Skin of body (tissue), 3 donors: ENCODE results near the gene RLN1. TPM values are rescaled to one million over a fixed set of nuclear protein-coding genes. Genes with fewer than 3 reads are reported as not detected.
"Not testable (repeated sequence)": the region's sequence is repeated elsewhere in the genome, so short reads cannot be mapped to it uniquely, and the experiment has no call there.

Experiments
- DNase-seq: peaks from one replicate; lab custom pipeline; 2025; lab: John Stamatoyannopoulos, UW
- small RNA-seq: library from RNA; depleted of rRNA; stranded (forward); fragments of <200 nt; gene quantifications from one replicate; pipeline ENCODE3, GENCODE V24; 2014; ENCODE audit warnings: low replicate concordance
- total RNA-seq: library from RNA; depleted of rRNA; stranded (reverse); fragments of >200 nt; gene quantifications from one replicate; pipeline ENCODE4 v1.2.3, GENCODE V29; 2014

The RLN1 gene
- total RNA-seq, 1 donor from 2014 or later: not detected

DNA sequence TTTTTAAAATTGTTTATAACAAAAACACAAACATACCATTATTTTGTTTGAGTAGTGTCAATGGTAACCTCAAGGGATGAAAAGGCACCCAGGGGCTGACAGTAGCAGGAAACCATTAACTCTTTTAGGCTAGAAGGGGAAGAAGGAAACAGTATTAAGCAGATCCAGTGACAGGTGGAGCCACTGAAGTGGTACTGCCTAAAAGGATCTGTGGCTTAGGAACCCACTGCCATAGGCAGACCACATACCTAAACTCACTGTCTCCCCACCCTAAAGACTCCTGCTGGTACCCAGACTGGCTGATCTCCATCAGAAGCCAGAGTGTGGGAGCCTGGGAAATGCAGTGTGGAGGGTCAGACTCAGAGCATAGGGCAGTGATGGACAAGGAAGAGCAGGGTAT, 13.5 kb downstream of the RLN1 start:
- DNase-seq: no peak

DNA sequence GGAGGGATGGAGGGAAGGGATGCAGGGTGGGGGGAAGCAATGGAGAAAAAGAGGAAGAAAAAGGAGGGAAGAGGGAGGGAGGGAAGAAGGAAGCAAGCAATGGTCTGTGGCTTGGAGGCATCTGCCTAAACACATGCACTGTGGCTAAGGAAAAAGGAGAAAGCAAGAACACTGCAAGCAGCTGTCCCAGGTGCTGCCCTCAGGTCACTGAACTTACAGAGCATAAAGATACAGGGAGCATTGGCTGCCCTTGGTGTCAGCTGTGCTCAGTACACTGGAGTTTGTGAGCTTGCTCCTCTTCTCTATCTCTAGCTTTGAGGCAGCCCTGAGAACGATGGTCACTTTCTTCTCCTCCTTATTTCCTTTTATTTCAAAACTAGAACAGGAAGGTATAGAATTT, 18.1 kb downstream of the RLN1 start:
- DNase-seq: not testable (repeated sequence)

DNA sequence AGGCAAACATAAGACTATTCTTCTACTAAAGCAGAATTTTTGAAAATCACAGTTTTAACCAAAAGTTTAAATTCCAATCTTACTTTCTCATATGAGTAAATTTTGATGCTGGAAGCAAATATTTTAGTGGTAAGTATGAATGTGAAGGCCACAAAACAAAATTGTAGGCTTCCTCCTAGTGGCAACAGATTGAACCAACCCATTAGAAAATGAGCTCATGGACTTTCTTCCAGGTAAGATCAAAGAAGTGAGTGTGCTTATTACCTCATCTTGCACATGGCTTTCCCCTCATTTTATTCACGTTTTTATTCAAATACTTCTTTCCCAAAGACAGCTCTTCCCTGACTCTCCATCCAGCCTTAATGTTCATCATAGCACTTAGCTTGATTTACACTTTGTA, 18.6 kb downstream of the RLN1 start:
- no peak for DNase-seq

- not testable (repeated sequence) for DNase-seq
These were observed 23.3 kb downstream of the RLN1 start for GRCh38 chr9:5316406-5316805.

- DNase-seq: no peak
These were observed 24.3 kb downstream of the RLN1 start for GRCh38 chr9:5315187-5315923.

- DNase-seq: no peak
These were observed 28.8 kb downstream of the RLN1 start for GRCh38 chr9:5310851-5311250.

DNA sequence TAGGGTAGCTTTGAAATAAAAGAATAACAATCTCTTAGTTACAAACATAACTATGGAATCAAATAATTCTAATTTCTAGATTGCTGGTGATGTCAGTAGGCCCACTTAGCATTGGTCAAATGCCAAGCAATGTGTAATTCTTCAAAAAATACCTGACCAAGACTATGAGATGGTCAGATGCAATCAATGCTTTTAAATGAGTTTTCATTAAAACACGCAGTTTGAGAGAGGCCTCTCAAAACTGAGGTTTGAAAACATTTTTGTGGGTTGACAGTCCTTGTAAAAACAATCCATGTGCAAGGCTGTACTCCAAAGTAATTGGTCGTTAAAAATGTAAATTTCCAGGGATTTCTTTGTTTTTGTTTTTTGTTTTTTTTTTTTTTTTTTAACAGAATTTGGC, 33.9 kb downstream of the RLN1 start:
- no peak for DNase-seq

- DNase-seq: not testable (repeated sequence)
These were observed 35.6 kb downstream of the RLN1 start, which contains the start of gene RLN2 for GRCh38 chr9:5303840-5304795. TSS of gene RLN2 (minus strand) at chr9:5304716. CDS start at chr9:5304580, 136 bp downstream.

- no peak for DNase-seq
These were observed 38.1 kb downstream of the RLN1 start for GRCh38 chr9:5301544-5301943.

- DNase-seq: no peak
These were observed 47.5 kb downstream of the RLN1 start for GRCh38 chr9:5292141-5292540.

DNA sequence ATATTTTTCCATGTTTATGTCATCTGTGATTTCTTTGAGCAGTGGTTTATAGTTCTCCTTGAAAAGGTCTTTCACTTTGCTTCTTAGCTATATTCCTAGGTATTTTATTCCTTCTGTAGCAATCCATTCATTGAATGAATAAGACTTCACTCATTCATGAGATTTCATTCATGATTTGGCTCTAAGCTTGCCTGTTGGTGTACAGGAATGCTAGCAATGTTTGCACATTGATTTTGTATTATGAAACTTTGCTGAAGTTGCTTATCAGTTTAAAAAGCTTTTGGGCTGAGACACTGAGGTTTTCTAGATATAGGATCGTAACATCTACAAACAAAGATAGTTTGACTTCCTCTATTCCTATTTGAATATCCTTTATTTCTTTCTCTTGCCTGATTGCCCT, 51.1 kb downstream of the RLN1 start:
- DNase-seq: no peak

DNA sequence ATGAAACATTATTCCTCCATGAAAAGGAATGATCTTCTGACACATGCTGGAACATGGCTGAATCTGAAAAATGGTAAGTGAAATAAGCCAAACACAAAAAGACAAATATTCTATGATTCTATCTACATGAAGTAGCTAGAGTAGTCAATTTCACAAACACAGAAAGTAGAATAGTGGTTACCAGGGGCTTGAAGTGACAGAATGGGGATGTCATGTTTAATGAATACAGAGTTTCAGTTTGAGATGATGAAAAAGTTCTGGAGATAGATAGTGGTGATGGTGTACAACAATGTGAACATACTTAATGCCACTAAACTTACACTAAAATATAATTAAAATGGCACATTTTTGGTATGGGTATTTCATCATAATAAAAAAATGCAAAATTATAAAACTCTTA, 53.4 kb downstream of the RLN1 start:
- no peak for DNase-seq

Small RNA genes within 50 kb of the gene (small RNA-seq; reads per million reads assigned to genes)
- not detected for gene AL135786.1
- gene HMGN2P31: not detected

Other genes with a start within 250 kb of the RLN1 start
- not detected for gene INSL6, start 154.2 kb downstream of the RLN1 start, total RNA-seq
- not detected for gene INSL4, start 108.5 kb downstream of the RLN1 start, total RNA-seq
- not detected for gene RLN2, start 35.2 kb downstream of the RLN1 start, total RNA-seq
- gene PLGRKT, start 98.0 kb upstream of the RLN1 start, total RNA-seq: 16.5 TPM
- gene CD274, start 110.7 kb upstream of the RLN1 start, total RNA-seq: 1.5 TPM
- 1.5 TPM for gene PDCD1LG2, start 170.7 kb upstream of the RLN1 start, total RNA-seq